Muscle of back (tissue), 13 donors: ENCODE data around the gene ALX4. TPM values are rescaled to one million over a fixed set of nuclear protein-coding genes. Genes with fewer than 3 reads are reported as not detected.

Experiments
- DNase-seq, 3 donors: peaks; one replicate each; pipeline versions ENCODE4 v3.0.0 to v3.0.0-alpha.2; 2013
- long read RNA-seq, 9 donors: transcript quantifications; one replicate each; lab custom pipeline, GENCODE V29; 2026
- polyA plus RNA-seq, 10 donors: library from polyadenylated mRNA; unstranded; fragments of 120-200 nt; gene quantifications; one replicate each; pipeline ENCODE4 v1.2.1, GENCODE V29; 2013; ENCODE audit not compliant: insufficient read length in 10 of 10

ALX4 gene
- polyA plus RNA-seq, result 1 to 10 TPM; 1.3 to 3.4 (median 2.2) TPM
- long read RNA-seq, donor 1, result 0 reads
- long read RNA-seq, donor 2, full-length matches to known transcripts, result 1 of 1 reads
- long read RNA-seq, donor 2, partial matches to known transcripts, result 0 of 1 reads
- long read RNA-seq, donor 2, other reads (novel, unspliced or antisense), result 0 of 1 reads
- long read RNA-seq, donor 3, result 0 reads
- long read RNA-seq, donor 4, result 0 reads
- long read RNA-seq, donor 5, result 0 reads
- long read RNA-seq, donor 6, full-length matches to known transcripts, result 1 of 1 reads
- long read RNA-seq, donor 6, partial matches to known transcripts, result 0 of 1 reads
- long read RNA-seq, donor 6, other reads (novel, unspliced or antisense), result 0 of 1 reads
- long read RNA-seq, donor 7, result 0 reads
- long read RNA-seq, donor 8, full-length matches to known transcripts, result 1 of 1 reads
- long read RNA-seq, donor 8, partial matches to known transcripts, result 0 of 1 reads
- long read RNA-seq, donor 8, other reads (novel, unspliced or antisense), result 0 of 1 reads
- long read RNA-seq, donor 9, result 0 reads

GRCh38 chr11:44309478-44310205 is at the start of gene ALX4:
ALX4 (minus strand) TSS chr11:44310139; CDS start chr11:44310062, 77 bp downstream.
- DNase-seq, result peak in 2 of 3 donors; percentile 80 to 90

- peak in 1 of 3 donors; percentile 44 for DNase-seq
Measured at GRCh38 chr11:44359162-44359561, 49.2 kb upstream of the ALX4 start.

- DNase-seq, result no peak
Measured at GRCh38 chr11:44358713-44359112, 48.8 kb upstream of the ALX4 start.

GRCh38 chr11:44357711-44358110 is 47.8 kb upstream of the ALX4 start:
- no peak for DNase-seq

GRCh38 chr11:44356351-44356750 is 46.4 kb upstream of the ALX4 start:
- DNase-seq, result no peak

GRCh38 chr11:44351898-44352498 is 42.1 kb upstream of the ALX4 start:
- DNase-seq, result no peak

GRCh38 chr11:44351006-44351660 is 41.2 kb upstream of the ALX4 start:
- no peak for DNase-seq

- no peak for DNase-seq
Measured at GRCh38 chr11:44349328-44349727, 39.4 kb upstream of the ALX4 start.

- no peak for DNase-seq
Measured at GRCh38 chr11:44348721-44349120, 38.8 kb upstream of the ALX4 start.

GRCh38 chr11:44348114-44348513 is 38.2 kb upstream of the ALX4 start:
- no peak for DNase-seq

GRCh38 chr11:44347538-44347937 is 37.6 kb upstream of the ALX4 start:
- no peak for DNase-seq

GRCh38 chr11:44346983-44347382 is 37.0 kb upstream of the ALX4 start:
- DNase-seq, result no peak

GRCh38 chr11:44345781-44346180 is 35.8 kb upstream of the ALX4 start:
- no peak for DNase-seq

- no peak for DNase-seq
Measured at GRCh38 chr11:44344921-44345320, 35.0 kb upstream of the ALX4 start.

- no peak for DNase-seq
Measured at GRCh38 chr11:44344423-44344820, 34.5 kb upstream of the ALX4 start.

GRCh38 chr11:44343778-44344422 is 34.0 kb upstream of the ALX4 start:
- no peak for DNase-seq

GRCh38 chr11:44342616-44343015 is 32.7 kb upstream of the ALX4 start:
- DNase-seq, result no peak

- DNase-seq, result no peak
Measured at GRCh38 chr11:44340656-44341055, 30.7 kb upstream of the ALX4 start.

GRCh38 chr11:44339530-44339883 is 29.6 kb upstream of the ALX4 start:
- no peak for DNase-seq

GRCh38 chr11:44338698-44339529 is 29.0 kb upstream of the ALX4 start:
- no peak for DNase-seq

GRCh38 chr11:44338026-44338425 is 28.1 kb upstream of the ALX4 start:
- DNase-seq, result no peak
